HEK293T (cell line): Measurements from ENCODE around the gene FBXW10.
"Not testable (repeated sequence)": the region's sequence is repeated elsewhere in the genome, so short reads cannot be mapped to it uniquely, and the experiment has no call there.

Source experiments
- CTCF ChIA-PET: fragments of 350-600 bp; formaldehyde crosslinking; extraction: SDS; loops from one replicate; lab custom pipeline; 2021; ENCODE audit warnings: antibody characterized with exemption, inconsistent platforms; lab: Yijun Ruan, JAX
- POLR2A ChIA-PET: fragments of 350-600 bp; formaldehyde crosslinking; extraction: SDS; loops from one replicate; lab custom pipeline; 2020; ENCODE audit warnings: antibody characterized with exemption, inconsistent platforms; lab: Yijun Ruan, JAX
- DNase-seq: peaks from one replicate; pipeline ENCODE4 v3.0.0; 2012; ENCODE audit warnings: mixed read lengths; ENCODE audit errors: extremely low spot score
- ARNT ChIP-seq: fragments of 450-650 bp; IDR thresholded peaks from 2 replicates; pipeline ENCODE4 v1.6.1; 2017; ENCODE audit warnings: mild to moderate bottlenecking
- CTBP1 ChIP-seq: fragments of 450-650 bp; IDR thresholded peaks from 2 replicates; pipeline ENCODE4 v1.6.1; 2016; ENCODE audit warnings: borderline replicate concordance
- NFRKB ChIP-seq: fragments of 450-650 bp; IDR thresholded peaks from 2 replicates; pipeline ENCODE4 v1.6.1; 2016; ENCODE audit warnings: mild to moderate bottlenecking, moderate library complexity

The FBXW10 gene

GRCh38 chr17:18780991-18781718, 37.3 kb downstream of the FBXW10 start, which contains the start of gene TVP23B:
Gene TVP23B (plus strand): TSS chr17:18781183. CDS start chr17:18781294, 111 bp downstream.
- CTCF ChIA-PET, POLR2A ChIA-PET: not testable (repeated sequence)
- DNase-seq, result peak; percentile 80
- TF ChIP-seq CTBP1, result peak; percentile 58; the same call in 1 of the 2 replicates
- peak; percentile 47; the same call in 1 of the 2 replicates for TF ChIP-seq NFRKB
- 0 out of 2 replicates have a peak, but pooled peaks have one; percentile 7 for TF ChIP-seq ARNT

- POLR2A ChIA-PET, CTCF ChIA-PET, DNase-seq: not testable (repeated sequence)
Measured at GRCh38 chr17:18781805-18782204, 38.0 kb downstream of the FBXW10 start.

DNA sequence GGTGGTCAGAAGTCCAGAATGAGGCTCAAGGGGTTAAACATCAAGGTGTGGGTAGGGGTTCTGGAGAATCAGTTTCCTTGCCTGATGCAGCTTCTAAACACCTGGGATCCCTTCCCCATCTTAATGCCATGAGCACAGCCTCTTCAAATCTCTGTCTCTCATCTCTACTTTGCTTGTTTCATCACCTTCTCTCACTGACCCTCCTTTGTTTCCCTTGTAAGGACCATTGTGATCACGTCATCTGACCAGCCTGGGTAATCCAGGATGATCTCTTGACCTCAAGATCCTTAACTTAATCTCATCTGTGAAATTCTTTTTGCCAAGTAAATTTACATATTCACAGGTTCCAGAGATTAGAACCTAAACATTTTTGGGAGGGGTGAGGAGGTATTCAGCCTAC, 42.1 kb downstream of the FBXW10 start:
- POLR2A ChIA-PET, CTCF ChIA-PET, DNase-seq: not testable (repeated sequence)

DNA sequence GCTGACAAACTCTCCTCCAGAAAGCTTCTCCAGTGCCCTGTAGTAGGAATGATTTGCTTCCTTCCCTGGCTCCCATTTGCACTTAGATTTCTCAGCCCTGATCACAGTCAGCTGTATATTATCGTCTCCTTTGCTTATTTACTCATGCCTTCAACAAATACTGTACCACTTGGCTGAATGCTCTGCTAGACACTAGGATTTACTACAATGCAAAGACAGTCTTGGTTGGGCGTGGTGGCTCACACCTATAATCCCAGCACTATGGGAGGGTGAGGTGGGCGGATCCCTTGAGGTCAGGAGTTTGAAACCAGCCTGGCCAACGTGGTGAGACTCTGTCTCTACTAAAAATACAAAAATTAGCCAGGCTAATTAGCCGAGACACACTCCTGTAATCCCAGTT, 43.0 kb downstream of the FBXW10 start:
- DNase-seq, POLR2A ChIA-PET, CTCF ChIA-PET: not testable (repeated sequence)

DNA sequence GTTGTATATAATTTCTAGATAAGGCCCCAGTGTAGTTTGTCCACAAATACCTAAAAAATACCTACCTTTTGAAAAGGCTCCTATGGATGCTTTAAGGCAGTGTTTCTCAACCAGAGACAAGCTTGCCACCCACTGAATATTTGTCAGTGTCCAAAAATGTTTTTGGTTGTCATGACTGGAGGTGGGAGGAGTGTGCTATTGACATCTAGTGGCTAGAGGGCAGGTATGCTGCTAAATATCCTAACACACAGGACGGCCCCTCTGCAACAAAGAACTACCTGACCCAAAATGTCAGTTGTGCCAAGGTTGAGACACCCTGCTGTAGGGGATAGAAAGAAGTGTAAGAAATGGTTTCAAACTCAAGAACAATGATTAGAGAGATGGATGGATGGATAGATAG, 47.5 kb downstream of the FBXW10 start:
- POLR2A ChIA-PET, DNase-seq: not testable (repeated sequence)
- CTCF ChIA-PET, result interaction anchor here (1.3 kb wide), 1 partner anchor 165 kb away, joined by 9 read pairs; no protein-coding TSS in a partner anchor

GRCh38 chr17:18794841-18795240, 51.0 kb downstream of the FBXW10 start:
- POLR2A ChIA-PET, CTCF ChIA-PET, DNase-seq: not testable (repeated sequence)

GRCh38 chr17:18796887-18797286, 53.0 kb downstream of the FBXW10 start:
- DNase-seq, POLR2A ChIA-PET, CTCF ChIA-PET: not testable (repeated sequence)

GRCh38 chr17:18803458-18804245, 59.8 kb downstream of the FBXW10 start:
- CTCF ChIA-PET, DNase-seq, POLR2A ChIA-PET: not testable (repeated sequence)

- DNase-seq, CTCF ChIA-PET, POLR2A ChIA-PET: not testable (repeated sequence)
Measured at GRCh38 chr17:18815924-18816323, 72.1 kb downstream of the FBXW10 start.

DNA sequence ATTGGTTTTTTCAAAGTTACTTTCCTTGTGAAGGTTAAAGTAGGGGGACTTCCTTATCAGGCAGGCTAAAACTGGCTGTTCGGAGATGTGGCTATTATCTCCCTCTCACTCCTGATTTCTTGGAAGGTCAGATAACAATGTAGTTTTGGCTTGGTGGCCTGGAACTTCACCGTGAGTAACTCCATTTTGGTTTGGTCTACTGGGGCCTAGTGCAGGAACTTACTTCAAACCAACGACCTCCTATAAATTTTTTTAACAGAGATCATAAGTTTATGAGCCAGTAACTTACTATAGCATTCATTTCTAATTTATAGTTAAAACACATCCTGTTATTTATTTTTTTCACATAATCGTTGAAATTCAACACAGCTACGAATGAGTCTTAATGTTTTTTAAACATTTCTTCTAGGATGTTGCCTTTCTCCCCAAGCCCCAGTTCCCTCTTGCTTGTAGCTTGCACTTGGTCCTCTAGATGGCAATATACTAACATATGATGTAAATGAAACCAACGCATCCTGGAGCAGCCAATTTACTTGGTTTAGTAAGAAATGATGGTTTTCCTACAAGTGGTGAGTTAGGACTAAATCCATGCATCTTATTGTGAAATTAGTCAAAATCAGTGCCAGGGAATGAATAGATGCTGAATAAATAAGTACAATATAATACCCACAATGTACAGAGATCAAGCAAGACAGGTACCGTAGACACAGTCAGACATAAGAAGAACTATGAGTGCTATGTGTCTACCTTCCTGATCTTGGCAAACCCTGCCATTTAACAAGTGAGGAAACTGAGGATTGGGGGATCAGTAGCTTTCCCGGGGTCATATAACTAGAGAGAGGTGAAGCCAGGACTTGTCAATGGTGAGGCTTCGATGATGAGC, 72.9 kb downstream of the FBXW10 start:
- CTCF ChIA-PET, result interaction anchor here (1.2 kb wide), 1 partner anchor 144 kb away, joined by 4 read pairs; no protein-coding TSS in a partner anchor
- peak; percentile 17 for DNase-seq
- POLR2A ChIA-PET, result not testable (repeated sequence)

GRCh38 chr17:18821430-18821829, 77.6 kb downstream of the FBXW10 start:
- DNase-seq, CTCF ChIA-PET, POLR2A ChIA-PET: not testable (repeated sequence)

DNA sequence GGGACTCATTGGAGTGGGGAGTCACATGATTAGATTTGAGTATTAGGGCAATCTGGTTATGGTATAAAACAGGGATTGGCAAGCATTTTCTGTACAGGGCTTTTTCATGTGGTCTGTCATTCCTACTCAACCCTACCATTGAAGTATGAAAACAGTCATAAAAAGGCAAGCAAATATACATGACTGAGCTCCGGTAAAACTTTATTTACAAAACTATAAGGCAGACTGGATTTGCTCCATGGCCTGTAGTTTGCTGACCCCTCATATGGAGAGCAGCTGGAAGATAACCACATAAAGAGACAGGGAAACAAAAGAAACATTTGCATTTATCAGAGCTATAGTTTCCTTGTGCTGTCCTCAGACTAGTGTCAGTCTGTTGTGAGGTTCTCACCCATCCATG, 83.8 kb downstream of the FBXW10 start:
- POLR2A ChIA-PET, DNase-seq, CTCF ChIA-PET: not testable (repeated sequence)
